ENCODE data around the gene USP2.

The USP2 gene

DNA sequence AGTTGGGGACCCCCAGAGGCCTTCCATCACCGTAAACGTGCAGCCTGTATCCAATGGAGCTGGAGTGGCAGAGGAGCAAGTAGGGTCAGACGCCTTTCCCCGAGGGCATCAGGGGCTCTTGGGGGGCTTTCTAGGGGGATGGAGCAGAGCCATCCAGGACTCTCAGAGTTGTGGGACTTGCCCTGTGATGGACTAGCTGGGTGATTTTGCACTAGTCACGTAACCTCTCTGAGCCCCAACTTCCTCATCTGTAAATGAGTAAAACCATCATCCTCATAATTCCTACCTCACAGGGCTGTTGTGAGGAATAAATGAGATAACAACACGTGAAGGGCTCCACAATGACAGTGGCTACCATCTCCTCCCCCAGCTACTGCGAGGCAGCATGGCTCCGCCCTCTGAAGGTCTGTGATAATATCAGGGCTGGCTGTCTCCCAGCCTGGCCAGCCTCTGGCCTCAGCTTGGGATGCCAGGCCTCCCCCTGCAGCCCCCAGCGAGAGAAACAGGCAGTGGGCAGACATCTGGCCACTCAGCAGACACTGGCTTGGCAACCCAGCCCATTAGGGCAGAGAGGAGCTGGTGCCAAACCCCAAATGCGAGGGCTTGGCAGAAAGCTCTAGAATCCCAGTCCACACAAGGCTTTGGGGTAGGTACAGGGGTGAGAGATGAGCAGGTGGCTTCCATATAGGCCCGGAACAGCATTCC is 6.7 kb downstream of the USP2 start:
- TF ChIP-seq, protein P1, sequence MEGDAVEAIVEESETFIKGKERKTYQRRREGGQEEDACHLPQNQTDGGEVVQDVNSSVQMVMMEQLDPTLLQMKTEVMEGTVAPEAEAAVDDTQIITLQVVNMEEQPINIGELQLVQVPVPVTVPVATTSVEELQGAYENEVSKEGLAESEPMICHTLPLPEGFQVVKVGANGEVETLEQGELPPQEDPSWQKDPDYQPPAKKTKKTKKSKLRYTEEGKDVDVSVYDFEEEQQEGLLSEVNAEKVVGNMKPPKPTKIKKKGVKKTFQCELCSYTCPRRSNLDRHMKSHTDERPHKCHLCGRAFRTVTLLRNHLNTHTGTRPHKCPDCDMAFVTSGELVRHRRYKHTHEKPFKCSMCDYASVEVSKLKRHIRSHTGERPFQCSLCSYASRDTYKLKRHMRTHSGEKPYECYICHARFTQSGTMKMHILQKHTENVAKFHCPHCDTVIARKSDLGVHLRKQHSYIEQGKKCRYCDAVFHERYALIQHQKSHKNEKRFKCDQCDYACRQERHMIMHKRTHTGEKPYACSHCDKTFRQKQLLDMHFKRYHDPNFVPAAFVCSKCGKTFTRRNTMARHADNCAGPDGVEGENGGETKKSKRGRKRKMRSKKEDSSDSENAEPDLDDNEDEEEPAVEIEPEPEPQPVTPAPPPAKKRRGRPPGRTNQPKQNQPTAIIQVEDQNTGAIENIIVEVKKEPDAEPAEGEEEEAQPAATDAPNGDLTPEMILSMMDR (IDR thresholded peaks at IDR 0.05; ENCODE audit: insufficient read depth, low read depth, low read length, missing control alignments): no peak
- H3K4me3 ChIP-seq (ENCODE audit: low read depth, low read length): no peak overlapping the region
- DNase-seq (ENCODE audit: low read depth): no peak

DNA sequence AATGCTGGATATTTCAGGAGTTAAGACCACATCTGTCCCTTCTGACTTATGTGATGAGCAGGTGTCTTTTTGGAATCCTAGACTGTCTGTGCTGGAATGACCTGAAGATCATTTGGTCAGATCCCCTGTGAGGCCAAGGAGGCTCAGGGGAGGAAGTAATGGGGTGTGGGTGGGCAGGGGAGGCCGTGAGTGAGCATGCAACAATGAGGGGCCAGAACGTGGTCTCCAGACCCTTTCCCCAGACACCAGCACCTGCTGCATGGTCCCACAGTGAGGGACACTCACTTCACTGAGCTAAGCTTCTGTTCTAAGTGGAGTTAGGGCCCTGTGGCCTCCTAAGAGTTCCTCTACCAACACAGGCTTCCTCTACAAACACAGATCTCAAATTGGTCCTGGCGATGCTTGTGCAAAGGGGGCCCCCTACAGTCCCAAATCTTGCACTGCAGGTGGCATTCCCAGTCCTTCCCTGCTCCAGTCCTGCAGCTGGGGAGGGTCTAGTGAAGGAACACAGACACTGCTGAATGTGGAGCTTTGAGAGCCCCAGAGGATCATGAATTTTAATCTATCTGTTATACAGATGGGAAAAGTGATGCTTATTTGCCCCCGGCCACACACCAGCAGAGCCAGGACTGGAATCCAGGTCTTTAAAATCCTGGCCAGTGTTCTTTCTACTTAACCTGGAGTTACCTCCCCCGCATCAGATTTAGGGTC is 7.4 kb downstream of the USP2 start:
- DNase-seq (ENCODE audit: low read depth): peak; percentile 50
- TF ChIP-seq, protein P1 (IDR thresholded peaks at IDR 0.05; ENCODE audit: insufficient read depth, low read depth, low read length, missing control alignments): peak; percentile 76
- H3K4me3 ChIP-seq (ENCODE audit: low read depth, low read length): no peak overlapping the region

DNA sequence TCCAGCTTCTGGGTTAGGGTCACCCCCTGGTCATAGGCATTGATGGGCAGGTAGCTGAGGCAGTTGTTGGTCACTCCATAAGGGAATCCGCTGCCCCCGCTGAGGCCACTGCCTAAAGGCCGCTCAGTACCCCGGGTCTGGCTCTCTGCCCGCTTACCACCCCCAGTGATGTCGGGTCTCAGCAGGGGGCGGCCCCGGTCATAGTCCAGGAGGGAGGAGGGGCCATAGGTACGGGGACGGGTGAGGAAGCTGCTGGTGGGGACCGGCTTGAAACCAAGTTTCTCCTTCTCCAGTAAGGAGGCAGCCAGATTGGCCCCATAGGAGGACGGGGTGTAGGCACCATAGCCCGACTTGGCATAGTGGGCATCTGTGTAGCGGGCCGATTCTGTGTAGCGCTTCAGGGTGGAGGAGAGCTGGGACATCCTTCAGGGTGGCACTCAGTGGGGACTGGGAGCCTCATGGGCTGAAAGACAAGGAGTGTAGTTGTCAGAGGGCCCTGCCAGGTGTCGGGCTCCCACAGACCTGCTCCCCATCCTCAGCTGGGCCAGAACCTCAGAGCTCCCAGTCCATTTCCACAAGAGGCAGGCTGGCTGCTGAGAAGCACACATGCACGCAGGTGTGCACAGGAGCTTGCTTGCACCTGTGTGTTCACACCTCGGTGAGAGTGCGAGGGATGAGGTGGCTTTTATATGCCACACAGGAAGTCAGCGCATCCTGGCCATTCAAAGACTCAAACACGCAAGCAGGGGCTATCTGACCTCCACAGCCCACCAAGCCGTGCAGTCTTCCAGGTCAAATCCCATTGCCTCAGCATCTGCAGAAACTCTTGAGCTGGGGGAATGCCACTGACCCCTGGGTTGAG is 8.2 kb downstream of the USP2 start:
- TF ChIP-seq, protein P1 (IDR thresholded peaks at IDR 0.05; ENCODE audit: insufficient read depth, low read depth, low read length, missing control alignments): no peak
- H3K4me3 ChIP-seq (ENCODE audit: low read depth, low read length): no peak overlapping the region

DNA sequence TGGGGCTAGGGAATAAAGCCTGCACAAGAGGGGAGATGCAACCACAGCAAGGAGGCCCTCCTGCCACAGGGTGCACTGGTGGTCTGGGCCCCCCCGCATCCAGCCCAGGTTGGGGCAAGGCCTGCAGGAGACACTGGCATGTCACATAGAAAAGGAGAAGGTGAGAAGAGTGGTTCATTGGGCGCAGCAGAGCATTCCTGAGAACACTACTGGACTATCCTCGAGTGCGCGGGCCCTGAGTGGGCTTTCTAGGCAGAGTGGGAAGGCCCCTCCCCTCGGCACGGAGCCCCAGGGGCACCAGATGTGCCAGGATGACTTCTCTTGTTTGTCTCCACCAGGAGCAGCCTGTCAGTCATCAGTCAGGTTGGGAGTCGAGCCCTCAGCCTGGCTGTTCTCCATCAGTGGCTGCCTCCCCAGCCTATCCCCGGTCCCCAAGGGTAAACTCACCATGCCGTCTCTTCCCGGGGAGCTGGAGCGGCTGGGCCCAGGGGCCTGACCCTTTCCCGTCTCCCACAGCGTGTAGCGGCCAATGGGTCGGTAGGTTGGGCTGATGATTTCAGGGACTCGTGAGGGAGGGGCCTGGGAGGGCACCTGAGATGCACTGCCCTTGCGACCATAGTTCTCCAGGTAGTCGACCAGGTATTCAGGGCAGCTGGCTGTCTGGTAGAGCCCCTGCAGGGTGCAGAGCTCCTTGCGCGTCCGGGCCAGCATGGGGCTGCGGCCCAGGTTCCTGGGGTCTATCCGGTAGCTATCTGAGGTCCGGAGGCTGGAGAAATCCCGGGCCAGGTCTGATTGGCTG is 9.0 kb downstream of the USP2 start:
- no peak overlapping the region for H3K4me3 ChIP-seq (ENCODE audit: low read depth, low read length)
- TF ChIP-seq, protein P1 (IDR thresholded peaks at IDR 0.05; ENCODE audit: insufficient read depth, low read depth, low read length, missing control alignments): no peak
- DNase-seq (ENCODE audit: low read depth): no peak

More for the DNA sequence above, 8.2 kb downstream of the USP2 start:
- no peak for DNase-seq (ENCODE audit: low read depth)

DNA sequence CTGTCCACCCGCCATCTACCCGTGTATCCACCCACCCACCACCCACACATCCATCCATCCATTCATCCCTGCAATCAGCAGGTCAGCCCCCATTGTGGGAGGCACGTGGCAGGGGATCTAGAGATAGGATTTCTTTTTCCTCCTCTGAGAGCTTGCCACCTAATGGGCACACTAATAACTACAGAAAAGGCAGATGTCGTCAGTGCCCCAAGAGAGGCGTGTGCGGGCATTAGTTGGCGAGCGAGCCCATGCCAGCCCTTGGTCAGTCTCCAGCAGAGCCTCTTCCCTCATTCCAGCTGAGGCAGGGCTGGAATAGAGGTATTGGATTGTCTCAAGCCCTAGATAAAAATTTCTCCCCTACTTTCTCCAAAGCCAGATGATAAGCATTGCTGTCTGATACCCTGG is 9.7 kb downstream of the USP2 start:
- H3K4me3 ChIP-seq (ENCODE audit: low read depth, low read length): no peak overlapping the region
- DNase-seq (ENCODE audit: low read depth): no peak
- TF ChIP-seq, protein P1 (IDR thresholded peaks at IDR 0.05; ENCODE audit: insufficient read depth, low read depth, low read length, missing control alignments): peak; percentile 16

DNA sequence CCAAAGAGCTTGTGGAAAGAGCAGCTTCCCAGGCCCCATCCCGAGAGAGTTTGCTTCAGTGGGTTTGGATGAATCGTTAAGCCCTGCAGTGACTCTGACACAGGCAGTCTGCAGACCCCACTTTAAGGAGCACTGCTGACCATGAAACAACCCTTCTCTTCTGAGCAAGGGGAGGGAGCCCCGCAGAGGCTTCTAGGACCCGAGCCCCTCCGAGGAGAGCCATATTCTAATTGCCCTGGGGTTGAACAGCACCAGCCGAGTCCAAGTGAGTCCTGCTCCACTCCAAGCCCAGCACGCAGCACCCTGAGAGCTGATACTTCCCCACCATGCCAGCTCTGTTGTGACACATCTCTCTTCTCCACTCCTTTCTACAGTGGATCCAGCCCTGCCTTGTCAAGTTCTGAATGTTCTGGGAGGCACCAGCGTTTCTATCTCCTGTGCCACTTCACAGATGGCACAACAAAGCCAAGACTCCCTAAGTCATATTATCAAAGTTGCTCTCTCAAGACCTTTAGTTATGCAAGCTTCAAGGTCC is 10.4 kb downstream of the USP2 start:
- TF ChIP-seq, protein P1 (IDR thresholded peaks at IDR 0.05; ENCODE audit: insufficient read depth, low read depth, low read length, missing control alignments): no peak
- no peak overlapping the region for H3K4me3 ChIP-seq (ENCODE audit: low read depth, low read length)
- DNase-seq (ENCODE audit: low read depth): no peak
